NCI-H146 treated with DMSO at 0.1 percent for 48 hours (cell line): ENCODE measurements around the gene DACT3.

Source experiments
- DNase-seq: peaks from one replicate; lab custom pipeline; 2025; ENCODE audit not compliant: unreplicated experiment; lab: John Stamatoyannopoulos, UW

DACT3 gene

DNA sequence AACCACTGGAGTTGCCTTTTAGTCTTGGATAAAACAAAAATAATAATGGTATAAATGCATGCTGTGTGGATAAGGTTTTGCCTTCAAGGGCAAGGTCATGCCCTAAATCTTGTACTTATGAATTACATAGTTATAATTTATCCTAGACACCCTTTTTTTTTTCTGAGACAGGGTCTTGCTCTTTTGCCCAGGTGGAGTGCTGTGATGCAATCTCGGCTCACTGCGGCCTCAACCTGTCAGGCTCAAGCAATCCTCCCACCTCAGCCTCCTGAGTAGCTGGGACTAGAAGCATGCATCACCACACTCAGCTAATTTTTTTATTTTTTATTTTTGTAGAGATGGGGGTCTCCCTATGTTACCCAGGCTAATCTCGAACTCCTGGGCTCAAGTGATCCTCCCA is 7.7 kb upstream of the DACT3 start:
- no peak for DNase-seq

DNA sequence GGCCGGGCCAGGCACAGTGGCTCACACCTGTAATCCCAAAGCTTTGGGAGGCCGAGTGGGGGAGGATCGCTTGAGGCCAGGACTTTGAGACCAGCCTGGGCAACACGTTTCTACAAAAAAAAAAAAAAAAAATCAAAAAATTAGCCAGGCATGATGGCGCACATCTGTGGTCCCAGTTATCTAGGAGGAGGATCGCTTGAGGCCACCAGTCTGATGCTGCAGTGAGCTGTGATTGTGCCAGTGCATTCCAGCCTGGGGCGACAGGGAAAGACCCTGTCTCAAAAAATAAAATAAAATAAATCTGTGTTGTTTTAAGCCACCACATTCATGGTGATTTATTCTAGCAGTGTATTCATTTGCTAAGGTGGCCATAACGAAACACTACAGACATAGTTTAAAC is 4.1 kb upstream of the DACT3 start:
- DNase-seq = no peak

- DNase-seq = peak; percentile 89
These were observed 982 bp upstream of the DACT3 start for GRCh38 chr19:46661735-46662592.

- no peak for DNase-seq
These were observed 397 bp downstream of the DACT3 start for GRCh38 chr19:46660551-46661019.

DNA sequence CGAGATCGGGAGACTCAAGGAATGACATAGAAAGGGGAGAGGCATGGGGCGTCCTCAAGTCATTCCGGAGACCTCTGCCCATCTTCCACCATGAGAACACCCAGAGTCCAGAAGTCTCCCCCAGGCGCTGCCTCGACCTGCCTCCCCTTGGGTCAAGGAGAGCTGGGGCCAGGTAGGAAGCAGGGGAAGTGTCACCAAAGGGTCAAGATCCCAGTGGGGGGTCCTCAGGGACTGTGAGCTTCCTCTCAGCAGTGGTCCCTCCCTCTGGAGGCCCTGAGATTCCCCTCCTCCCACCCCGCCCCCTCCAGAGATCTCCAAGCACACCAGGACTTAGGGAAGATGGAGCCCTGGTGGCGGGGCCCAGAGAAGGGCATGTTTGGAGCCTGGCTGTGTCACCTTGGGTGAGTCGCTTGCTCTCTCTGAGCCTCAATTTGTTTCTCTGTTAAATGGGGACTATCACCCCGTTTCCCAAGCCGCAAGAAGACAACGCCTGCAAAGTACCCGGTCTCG is 919 bp downstream of the DACT3 start:
- no peak for DNase-seq

DNA sequence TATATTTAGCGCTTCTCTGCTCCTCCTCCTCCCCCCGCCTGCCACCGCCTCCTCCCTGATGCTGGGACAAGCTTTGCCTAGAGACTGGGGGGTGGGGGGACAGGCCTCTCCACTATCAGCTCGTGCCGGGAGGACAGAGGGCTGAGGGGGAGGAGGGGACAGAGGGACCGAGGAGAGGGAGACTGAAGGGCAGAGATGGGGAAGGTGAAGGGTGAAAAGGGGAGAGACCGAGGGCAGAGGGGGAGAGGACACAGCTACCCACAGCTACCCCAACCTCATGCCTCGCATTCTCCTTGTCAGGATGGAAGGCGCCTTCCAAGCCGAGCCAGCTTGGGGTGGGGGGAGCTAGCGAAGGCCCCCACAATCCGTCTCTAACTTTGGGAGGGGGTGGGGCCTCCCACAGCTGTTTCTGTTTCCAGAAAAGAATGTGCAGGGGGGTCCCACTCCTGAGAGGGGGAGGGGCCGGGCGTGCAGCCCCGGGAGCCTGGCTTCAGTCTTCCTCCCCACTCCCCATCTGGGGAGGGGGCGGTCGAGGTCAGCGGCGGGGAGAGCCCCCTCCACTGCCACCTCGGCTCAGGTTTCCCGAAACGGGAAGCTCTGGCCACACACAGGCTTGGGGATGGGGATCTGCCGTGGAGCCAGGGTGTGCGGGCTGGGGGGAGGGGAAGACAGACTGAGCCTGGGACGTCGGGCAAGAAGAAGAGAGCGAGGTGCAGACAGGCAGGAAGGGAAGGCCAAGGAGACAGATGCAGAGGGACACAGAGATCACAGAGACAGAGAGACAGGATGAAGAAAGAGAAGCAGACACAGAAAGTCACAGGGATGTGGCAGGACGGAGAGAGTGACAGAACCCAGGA is 1.6 kb downstream of the DACT3 start:
- DNase-seq = no peak

DNA sequence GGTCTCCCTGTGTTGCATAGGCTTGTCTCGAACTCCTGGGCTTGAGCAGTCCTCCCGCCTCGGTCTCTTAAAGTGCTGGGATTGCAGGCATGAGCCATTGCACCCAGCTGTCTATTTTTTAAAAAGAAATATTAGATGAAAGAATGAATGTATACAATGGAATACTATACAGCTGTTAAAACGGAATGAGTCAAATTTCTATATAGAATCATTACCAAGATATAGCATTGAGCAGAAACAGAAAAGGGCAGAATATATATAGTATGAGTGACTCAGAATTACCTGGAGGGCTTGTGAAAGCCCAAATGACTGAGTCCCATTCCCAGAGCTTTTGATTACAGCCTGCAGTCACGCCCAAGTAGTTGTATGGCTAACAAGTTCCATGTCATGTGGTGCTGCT is 4.4 kb downstream of the DACT3 start:
- DNase-seq = no peak

GRCh38 chr19:46654621-46655152 is 6.3 kb downstream of the DACT3 start:
- DNase-seq = no peak

- no peak for DNase-seq
These were observed 10.5 kb downstream of the DACT3 start for GRCh38 chr19:46650445-46650844.

DNA sequence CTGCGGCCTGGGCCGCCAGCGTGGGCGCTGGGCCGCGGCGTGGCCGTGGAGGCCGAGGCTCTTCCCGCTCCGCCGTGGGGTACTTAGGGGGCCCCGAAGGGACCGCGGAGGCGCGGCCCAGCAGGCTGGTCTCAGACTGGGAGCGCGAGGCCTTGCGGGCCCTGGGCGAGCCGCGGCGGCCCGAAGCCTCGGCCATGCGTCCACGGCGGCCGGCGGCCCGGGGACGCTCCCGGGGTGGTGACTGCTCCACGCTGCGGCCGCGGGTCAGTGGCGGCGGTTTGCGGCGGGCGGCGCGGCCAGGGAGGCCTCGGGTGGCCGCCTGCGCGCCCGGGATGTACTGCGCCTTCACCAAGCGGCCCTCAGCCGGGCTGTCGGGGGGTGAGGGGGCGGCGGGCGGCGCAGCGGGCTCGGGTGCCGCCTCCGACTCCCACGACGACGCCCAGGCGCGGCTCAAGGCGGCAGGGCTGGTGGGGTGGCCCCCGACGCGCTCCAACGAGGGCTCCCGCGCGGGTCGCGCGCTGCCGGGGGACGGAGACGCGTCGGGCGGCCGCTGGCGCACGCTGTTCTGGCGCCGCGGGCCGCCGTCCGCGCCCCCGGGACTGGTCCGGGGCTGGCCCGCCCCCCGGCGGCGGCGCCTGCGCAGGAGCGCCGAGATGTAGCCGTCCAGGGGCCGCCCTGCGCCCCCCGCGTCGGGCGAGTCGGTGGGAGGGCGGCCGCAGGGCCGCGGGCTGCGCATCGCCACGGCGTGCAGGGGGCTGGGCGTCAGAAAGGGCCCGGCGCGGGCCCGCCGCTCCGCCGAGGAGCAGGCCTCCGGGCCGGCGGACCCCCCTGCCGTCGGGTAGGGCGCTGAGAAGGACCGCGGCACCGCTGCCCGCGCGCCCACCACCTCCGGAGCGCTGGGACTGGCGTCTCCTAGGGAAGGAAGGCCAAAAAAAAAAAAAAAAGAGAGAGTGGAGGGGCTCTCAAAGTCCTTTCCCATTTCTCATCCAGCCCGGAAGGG is 11.7 kb downstream of the DACT3 start:
- no peak for DNase-seq

DNA sequence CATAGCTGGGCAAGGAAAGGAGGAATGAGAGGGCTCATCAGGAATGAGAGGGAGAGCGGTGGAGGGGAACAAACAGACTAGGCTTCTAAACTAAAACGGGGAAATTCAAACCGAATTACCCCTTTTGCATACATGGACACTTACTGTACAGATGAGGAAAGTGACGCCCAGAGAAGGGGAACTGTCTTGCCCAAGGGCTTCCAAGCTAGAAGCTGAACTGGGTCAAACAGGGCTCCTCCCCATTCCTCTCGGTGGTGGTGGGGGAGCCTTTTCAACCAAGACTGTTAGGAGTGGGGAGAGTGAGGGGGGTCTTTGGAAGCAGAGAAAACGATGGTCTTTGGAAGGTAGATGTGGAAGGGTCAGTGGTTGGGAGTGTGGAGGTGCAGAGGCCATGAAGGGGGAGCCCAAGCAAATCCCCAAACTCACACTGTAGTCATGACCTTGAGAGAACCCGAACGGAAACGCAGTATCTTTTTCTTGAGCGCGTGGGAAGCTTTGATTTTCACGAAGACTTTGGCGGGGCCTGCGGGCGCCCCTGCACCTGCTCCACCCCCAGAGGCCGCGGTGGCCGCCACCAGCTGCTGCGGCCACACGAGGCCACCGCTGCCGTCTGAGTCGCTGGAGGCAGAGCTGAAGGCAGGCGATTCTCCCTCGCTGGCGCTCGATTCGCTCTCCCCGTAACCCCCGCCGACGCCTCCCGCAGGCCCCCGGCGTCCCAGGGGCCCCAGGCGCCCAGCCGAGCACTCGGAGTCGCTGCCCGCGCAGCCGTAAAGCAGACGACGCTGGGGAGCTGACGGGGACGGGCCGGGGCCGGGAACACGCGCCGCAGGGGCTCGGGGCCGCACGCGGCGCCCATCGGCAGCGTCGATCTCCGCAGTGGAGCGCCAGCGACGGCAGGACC is 12.7 kb downstream of the DACT3 start:
- no peak for DNase-seq

DNA sequence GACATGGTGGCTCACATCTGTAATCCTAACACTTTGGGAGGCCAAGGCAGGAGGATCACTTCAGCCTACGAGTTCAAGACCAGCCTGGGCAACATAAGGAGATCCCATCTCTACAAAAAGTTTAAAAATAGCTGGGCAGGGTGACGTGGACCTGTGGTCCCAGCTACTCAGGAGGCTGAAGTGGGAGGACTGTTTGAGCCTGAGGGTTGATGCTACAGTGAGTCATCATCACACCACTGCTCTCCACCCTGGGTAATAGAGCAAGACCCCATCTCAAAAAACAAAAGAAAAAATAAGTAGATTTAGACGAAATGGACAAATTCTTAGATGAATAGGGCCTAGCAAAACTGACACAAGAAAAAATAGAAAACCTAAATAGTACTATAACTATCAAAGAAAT is 14.6 kb downstream of the DACT3 start:
- DNase-seq = no peak

GRCh38 chr19:46644720-46645119 is 16.3 kb downstream of the DACT3 start:
- DNase-seq = no peak

- DNase-seq = no peak
These were observed 20.3 kb downstream of the DACT3 start for GRCh38 chr19:46640656-46641055.

GRCh38 chr19:46639358-46640182 is 21.4 kb downstream of the DACT3 start:
- no peak for DNase-seq

- no peak for DNase-seq
These were observed 23.8 kb downstream of the DACT3 start for GRCh38 chr19:46637224-46637623.

- DNase-seq = no peak
These were observed 24.8 kb downstream of the DACT3 start, which contains the start of gene GNG8 for GRCh38 chr19:46635920-46636761. Gene GNG8, minus strand, starts transcription at chr19:46636202. Its CDS starts 1,520 bp downstream, at chr19:46634682.
